ENCODE measurements around the gene PREP.

The PREP gene

GRCh38 chr6:105320271-105320670 is 82.6 kb downstream of the PREP start:
- no peak for ATAC-seq (ENCODE audit: low read depth)
- peaks cover 28% of the 10 kb centered on the region for H3K4me1 ChIP-seq (ENCODE audit: insufficient read depth, poor library complexity, severe bottlenecking)
- no peak overlapping the region for H3K4me3 ChIP-seq (ENCODE audit: severe bottlenecking)
- H3K36me3 ChIP-seq (ENCODE audit: low read depth): peaks cover 84% of the 10 kb centered on the region
- no peak for DNase-seq (ENCODE audit: low spot score)
- H3K9me3 ChIP-seq (ENCODE audit: severe bottlenecking): no peaks in the 10 kb centered on the region
- H3K27ac ChIP-seq (ENCODE audit: poor library complexity, severe bottlenecking): peak overlapping the region; percentile 69
- TF ChIP-seq CTCF (IDR thresholded peaks at IDR 0.05; ENCODE audit: poor library complexity, severe bottlenecking): no peak
- no peaks in the 10 kb centered on the region for H3K27me3 ChIP-seq (ENCODE audit: insufficient read depth, poor library complexity, severe bottlenecking)

- H3K4me1 ChIP-seq (ENCODE audit: insufficient read depth, poor library complexity, severe bottlenecking): peaks cover 24% of the 10 kb centered on the region
- H3K27me3 ChIP-seq (ENCODE audit: insufficient read depth, poor library complexity, severe bottlenecking): no peaks in the 10 kb centered on the region
- ATAC-seq (ENCODE audit: low read depth): peak; percentile 71
- H3K9me3 ChIP-seq (ENCODE audit: severe bottlenecking): no peaks in the 10 kb centered on the region
- H3K27ac ChIP-seq (ENCODE audit: poor library complexity, severe bottlenecking): peak overlapping the region; percentile 69
- no peak for TF ChIP-seq CTCF (IDR thresholded peaks at IDR 0.05; ENCODE audit: poor library complexity, severe bottlenecking)
- H3K4me3 ChIP-seq (ENCODE audit: severe bottlenecking): no peak overlapping the region
- DNase-seq (ENCODE audit: low spot score): no peak
- peaks cover 84% of the 10 kb centered on the region for H3K36me3 ChIP-seq (ENCODE audit: low read depth)
These were observed 83.6 kb downstream of the PREP start for GRCh38 chr6:105319331-105319730.

- no peak for TF ChIP-seq CTCF (IDR thresholded peaks at IDR 0.05; ENCODE audit: poor library complexity, severe bottlenecking)
- Histone ChIP-seq H3K36me3 (ENCODE audit: low read depth) (peaks cover 83% of the 10 kb centered on the region), H3K27ac (ENCODE audit: poor library complexity, severe bottlenecking) (peak overlapping the region; percentile 69), H3K4me3 (ENCODE audit: severe bottlenecking) (no peak overlapping the region), H3K4me1 (ENCODE audit: insufficient read depth, poor library complexity, severe bottlenecking) (peaks cover 24% of the 10 kb centered on the region), H3K27me3 (ENCODE audit: insufficient read depth, poor library complexity, severe bottlenecking) (no peaks in the 10 kb centered on the region), H3K9me3 (ENCODE audit: severe bottlenecking) (no peaks in the 10 kb centered on the region)
- peak; percentile 93 for ATAC-seq (ENCODE audit: low read depth)
- DNase-seq (ENCODE audit: low spot score): no peak
These were observed 84.2 kb downstream of the PREP start for GRCh38 chr6:105318660-105319059.

GRCh38 chr6:105317607-105318533 is 85.0 kb downstream of the PREP start:
- ATAC-seq (ENCODE audit: low read depth): no peak
- peak overlapping the region; percentile 69 for H3K27ac ChIP-seq (ENCODE audit: poor library complexity, severe bottlenecking)

More at GRCh38 chr6:105317607-105318533, 85.0 kb downstream of the PREP start:
- DNase-seq (ENCODE audit: low spot score): no peak
- peak; percentile 59 for TF ChIP-seq CTCF (IDR thresholded peaks at IDR 0.05; ENCODE audit: poor library complexity, severe bottlenecking)
- Histone ChIP-seq H3K4me3 (ENCODE audit: severe bottlenecking) (no peak overlapping the region), H3K36me3 (ENCODE audit: low read depth) (peaks cover 83% of the 10 kb centered on the region), H3K9me3 (ENCODE audit: severe bottlenecking) (no peaks in the 10 kb centered on the region), H3K4me1 (ENCODE audit: insufficient read depth, poor library complexity, severe bottlenecking) (peaks cover 24% of the 10 kb centered on the region), H3K27me3 (ENCODE audit: insufficient read depth, poor library complexity, severe bottlenecking) (no peaks in the 10 kb centered on the region)
